Occipital lobe (tissue), 3 donors: Measurements from ENCODE around the gene SEC14L1. TPM values are rescaled to one million over a fixed set of nuclear protein-coding genes. Genes with fewer than 3 reads are reported as not detected.

Source experiments
- DNase-seq: peaks from one replicate; lab custom pipeline; 2025; lab: John Stamatoyannopoulos, UW
- small RNA-seq: library from RNA; depleted of rRNA; stranded (forward); fragments of <200 nt; gene quantifications from one replicate; pipeline ENCODE3, GENCODE V24; 2014
- total RNA-seq: library from RNA; depleted of rRNA; stranded (reverse); fragments of >200 nt; gene quantifications from one replicate; pipeline ENCODE4 v1.2.3, GENCODE V29; 2014

SEC14L1 gene
- total RNA-seq, 1 donor from 2014 or later = 66.9 TPM

GRCh38 chr17:77256710-77257109 lies 115.9 kb downstream of the SEC14L1 start:
- no peak for DNase-seq

GRCh38 chr17:77257169-77257568 lies 116.4 kb downstream of the SEC14L1 start:
- DNase-seq = no peak

DNA sequence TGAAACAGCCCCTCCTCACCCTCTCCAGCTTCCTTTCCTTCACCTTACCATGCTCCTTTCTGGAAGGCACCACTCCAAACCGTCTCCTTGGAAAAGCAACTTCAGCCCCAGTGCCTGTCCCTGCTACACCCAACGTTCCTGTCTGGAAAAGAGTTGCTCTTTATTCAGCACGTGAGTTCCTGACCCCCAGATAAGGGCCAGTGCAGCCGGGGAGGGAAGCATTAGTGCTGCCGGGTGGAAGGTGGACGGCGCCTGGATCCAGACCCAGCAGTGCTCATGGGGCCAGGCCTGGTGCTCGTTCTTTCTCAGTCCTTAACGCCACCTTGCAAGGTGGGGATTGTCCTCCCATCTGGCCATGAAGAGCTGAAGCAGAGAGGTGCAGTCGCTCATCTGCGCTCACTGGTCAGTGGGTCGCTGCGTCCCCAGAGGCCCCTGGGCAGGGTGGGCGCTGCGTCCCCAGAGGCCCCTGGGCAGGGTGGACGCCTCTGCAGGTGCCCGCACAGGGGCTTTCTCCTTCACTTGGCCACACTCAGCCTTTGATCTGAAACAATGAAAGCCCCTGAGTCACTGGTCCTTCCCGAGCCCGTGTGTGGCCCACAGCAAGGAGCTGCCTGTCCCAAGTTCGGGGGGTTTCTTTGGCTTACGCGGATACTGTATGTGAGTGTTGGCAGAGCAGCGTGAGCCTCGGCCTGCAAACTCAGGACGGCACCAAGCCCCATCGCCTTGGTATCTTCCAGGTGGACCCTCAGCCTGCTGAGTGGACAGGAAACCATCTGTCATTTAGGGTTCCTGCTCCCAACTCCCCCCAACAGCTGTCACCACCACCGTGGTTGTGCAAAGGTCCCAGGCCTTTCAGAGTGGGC lies 117.1 kb downstream of the SEC14L1 start:
- DNase-seq = no peak

DNA sequence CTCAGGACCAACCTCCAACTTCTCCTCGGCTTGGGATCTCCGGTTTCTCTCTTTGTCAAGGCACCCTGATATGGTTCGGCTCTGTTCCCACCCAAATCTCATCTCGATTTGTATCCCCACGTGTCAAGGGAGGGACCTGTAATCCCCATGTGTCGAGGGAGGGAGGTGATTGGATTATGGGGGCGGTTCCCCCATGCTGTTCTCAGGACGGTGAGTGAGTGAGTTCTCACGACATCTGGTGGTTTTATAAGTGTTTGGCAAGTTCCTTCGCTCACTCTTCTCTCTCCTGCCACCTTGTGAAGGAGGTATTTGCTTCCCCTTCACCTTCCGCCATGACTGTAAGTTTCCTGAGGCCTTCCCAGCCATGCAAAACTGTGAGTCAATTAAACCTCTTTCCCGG lies 117.9 kb downstream of the SEC14L1 start:
- DNase-seq = no peak

DNA sequence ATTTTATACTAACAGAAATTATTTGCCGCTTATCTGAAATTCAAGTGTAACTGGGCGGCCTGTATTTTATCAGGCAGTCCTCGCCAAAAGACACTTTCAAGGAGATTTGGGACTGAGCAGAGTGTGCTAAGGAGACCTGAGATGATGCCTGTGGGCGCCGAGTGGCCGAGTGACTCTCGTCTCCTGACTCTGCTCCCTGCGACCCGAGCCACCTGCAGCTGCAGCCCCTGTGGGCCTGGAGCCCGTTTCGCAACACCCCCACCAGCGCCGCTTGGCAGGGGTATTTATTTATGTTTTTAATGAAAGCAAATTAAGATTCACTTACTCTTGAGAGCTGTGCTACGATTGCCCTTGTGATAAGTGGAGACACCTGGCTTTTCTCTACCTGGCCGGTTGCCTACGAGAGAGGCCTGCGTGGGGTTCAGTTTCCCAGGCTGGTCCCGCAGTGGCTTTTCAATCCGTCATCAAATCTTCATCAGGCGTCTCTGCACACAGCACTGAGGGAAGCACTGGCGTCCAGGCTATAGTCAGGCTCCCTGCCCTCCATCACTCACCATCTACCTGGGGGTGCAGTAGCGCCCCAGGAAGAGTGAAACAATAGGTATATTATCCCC lies 124.0 kb downstream of the SEC14L1 start:
- no peak for DNase-seq

DNA sequence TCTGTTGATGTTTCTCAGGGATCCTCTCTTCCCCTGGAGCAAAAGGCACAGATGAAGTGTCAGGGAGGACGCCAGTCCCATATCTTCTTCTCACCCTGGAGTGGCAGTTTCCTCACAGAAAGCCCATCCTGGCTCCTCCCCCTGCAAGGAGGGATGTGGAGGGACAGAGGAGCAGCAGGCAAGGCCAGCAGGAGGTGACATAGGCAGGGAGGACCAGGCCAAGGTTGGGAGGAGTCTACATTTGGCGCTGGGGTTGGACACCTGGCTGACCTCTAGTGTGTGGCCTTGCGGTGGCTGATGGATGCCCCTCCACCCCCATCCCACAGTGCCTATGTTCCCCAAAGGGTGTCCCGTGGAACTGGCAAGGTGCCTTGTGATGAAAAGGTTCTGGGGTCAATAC lies 125.4 kb downstream of the SEC14L1 start:
- DNase-seq = no peak

Small RNAs within 50 kb of the gene (small RNA-seq; reads per million reads assigned to genes)
- gene RNU4-47P = not detected
